GM12801 (cell line): ENCODE results near the gene EGR4.

ENCODE experiments used
- TF ChIP-seq, protein P1 (sequence below): IDR thresholded peaks from one replicate; pipeline ENCODE4 v1.5.1; 2011; ENCODE audit warnings: control low read depth; ENCODE audit not compliant: insufficient read length; ENCODE audit errors: extremely low read depth

EGR4 gene

GRCh38 chr2:73260338-73260984 is 32.9 kb downstream of the EGR4 start:
- TF ChIP-seq, protein P1, sequence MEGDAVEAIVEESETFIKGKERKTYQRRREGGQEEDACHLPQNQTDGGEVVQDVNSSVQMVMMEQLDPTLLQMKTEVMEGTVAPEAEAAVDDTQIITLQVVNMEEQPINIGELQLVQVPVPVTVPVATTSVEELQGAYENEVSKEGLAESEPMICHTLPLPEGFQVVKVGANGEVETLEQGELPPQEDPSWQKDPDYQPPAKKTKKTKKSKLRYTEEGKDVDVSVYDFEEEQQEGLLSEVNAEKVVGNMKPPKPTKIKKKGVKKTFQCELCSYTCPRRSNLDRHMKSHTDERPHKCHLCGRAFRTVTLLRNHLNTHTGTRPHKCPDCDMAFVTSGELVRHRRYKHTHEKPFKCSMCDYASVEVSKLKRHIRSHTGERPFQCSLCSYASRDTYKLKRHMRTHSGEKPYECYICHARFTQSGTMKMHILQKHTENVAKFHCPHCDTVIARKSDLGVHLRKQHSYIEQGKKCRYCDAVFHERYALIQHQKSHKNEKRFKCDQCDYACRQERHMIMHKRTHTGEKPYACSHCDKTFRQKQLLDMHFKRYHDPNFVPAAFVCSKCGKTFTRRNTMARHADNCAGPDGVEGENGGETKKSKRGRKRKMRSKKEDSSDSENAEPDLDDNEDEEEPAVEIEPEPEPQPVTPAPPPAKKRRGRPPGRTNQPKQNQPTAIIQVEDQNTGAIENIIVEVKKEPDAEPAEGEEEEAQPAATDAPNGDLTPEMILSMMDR, result no peak

- TF ChIP-seq, protein P1, result no peak
Observed at GRCh38 chr2:73259704-73260337, 33.5 kb downstream of the EGR4 start.

DNA sequence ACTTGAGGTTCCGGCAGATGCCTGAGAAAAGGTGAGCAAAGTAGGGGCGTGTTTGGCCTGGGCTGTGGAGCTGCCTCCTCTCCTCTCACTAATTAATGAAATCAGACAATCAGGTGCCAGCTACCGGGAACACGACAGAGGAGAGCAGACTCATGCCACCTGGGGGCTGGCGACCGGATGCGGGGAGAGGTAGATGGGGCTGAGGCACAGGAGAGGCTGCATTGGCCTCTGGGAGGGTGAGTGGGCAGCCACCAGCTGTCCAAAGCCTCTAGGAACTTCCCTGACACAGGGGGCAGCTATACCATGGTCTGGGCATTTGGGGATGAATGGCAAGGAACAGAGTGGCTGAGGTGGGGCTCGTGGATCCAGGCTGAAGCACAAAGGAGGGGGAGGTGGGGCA is 34.1 kb downstream of the EGR4 start:
- TF ChIP-seq, protein P1, result no peak

DNA sequence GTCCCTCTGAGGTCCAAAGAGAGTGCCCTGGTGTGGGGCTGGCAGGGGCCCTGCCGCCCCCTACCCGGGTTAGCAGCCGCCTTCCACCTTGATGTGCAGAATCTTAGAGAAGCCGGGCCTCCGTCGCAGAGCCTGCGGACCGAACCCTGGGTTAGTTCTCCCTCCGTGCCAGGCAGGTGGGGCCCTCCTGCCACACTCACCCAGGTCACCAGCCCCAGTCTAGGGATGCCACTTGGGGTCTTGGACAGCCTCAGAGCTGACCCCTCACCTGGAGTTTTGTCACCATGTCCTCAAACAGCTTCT is 34.5 kb downstream of the EGR4 start:
- TF ChIP-seq, protein P1, result no peak

- TF ChIP-seq, protein P1, result no peak
Observed at GRCh38 chr2:73258186-73258912, 35.0 kb downstream of the EGR4 start.

DNA sequence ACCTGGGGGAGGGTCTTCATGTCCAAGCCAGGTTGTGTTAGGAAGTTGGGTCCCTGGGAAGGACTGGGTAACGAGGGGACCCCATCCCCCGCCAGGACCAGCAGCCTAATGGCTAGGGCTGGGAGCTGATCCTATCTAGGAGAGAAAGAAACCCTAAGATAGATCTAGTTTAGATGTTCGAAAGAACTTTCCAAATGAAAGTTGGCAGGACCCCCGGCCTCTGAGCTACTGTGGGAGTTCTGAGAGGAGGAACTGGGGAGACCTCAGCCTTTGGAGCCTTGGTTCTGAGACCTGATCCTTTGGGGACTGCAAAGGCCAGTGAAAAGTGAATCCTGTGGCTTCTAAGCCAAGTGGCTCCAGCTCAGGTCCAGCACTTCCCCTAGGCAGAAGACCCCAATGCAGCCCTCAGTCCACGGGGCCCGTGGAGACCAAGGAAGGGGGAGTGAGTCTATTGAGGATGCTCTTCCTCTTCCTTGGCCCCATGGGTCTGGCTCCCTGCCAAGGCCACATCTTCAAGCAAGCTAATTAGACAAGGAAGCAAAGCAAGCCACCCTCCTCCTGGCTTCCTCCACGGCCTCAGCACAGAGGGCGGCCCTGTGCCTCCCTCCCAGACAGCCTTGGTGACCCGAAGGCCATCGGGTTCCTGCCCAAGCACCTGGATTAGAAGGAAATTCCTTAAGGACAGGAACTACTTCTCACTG is 35.8 kb downstream of the EGR4 start:
- TF ChIP-seq, protein P1, result no peak

DNA sequence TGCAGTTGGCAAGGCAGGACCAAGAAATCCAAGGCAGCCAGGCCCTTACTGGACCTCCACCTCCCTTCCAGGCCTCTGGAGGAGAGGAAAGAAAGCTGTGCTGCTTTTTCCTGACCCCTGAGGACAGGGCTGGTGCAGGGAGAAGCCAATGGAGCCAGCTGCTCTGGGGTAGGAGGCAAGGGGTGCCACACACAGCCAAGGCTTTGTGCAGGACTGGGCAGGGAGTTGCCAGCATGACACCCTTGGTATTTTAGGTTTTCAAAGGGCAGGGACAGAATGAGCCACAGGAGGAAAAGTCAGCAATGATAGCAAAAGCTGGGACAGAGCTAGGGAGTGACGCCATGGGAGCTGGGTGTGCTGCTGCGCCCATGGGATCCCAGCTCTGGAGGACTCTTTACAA is 36.3 kb downstream of the EGR4 start:
- TF ChIP-seq, protein P1, result no peak
